Heart left ventricle (tissue), 16 donors: ENCODE data around the gene LY6G5B. TPM values are rescaled to one million over a fixed set of nuclear protein-coding genes. Genes with fewer than 3 reads are reported as not detected.

Source experiments
- ATAC-seq, 4 donors: fragments of 200-7000 bp; cut with Tn5 transposase; one replicate each; pipeline ENCODE4 v1.9.1; 2020 to 2022; ENCODE audit warnings: moderate library complexity in 4 of 4, mild to moderate bottlenecking in 3 of 4, moderate number of reproducible peaks in 1 of 4
- DNase-seq, 5 donors: peaks; one replicate each; pipeline ENCODE4 v3.0.0-alpha.2; 2020
- H3K27ac ChIP-seq, 12 donors: fragments of 200-600 bp; sonication (generic) in 4 of 12; one replicate each; pipeline versions ENCODE4 v1.5.0 to v1.8.0; 2016 to 2022; ENCODE audit warnings: mild to moderate bottlenecking in 2 of 12
- H3K27me3 ChIP-seq, 9 donors: fragments of 200-600 bp; sonication (generic) in 2 of 9; one replicate each; pipeline versions ENCODE4 v1.5.1 to v1.8.0; 2016 to 2022; ENCODE audit warnings: mild to moderate bottlenecking in 3 of 9
- H3K36me3 ChIP-seq, 9 donors: fragments of 200-600 bp; sonication (generic) in 2 of 9; one replicate each; pipeline versions ENCODE4 v1.5.0 to v1.8.0; 2018 to 2022; ENCODE audit warnings: mild to moderate bottlenecking in 2 of 9
- H3K4me1 ChIP-seq, 12 donors: fragments of 200-600 bp; sonication (generic) in 4 of 12; one replicate each; pipeline versions ENCODE4 v1.5.0 to v1.8.0; 2016 to 2022; ENCODE audit warnings: mild to moderate bottlenecking in 3 of 12
- H3K4me3 ChIP-seq, 12 donors: fragments of 200-600 bp; sonication (generic) in 4 of 12; one replicate each; pipeline versions ENCODE4 v1.5.0 to v1.8.0; 2017 to 2022; ENCODE audit warnings: mild to moderate bottlenecking in 9 of 12, moderate library complexity in 4 of 12
- H3K9me3 ChIP-seq, 12 donors: fragments of 200-600 bp; sonication (generic) in 4 of 12; one replicate each; pipeline versions ENCODE4 v1.5.0 to v1.8.0; 2016 to 2022; ENCODE audit warnings: mild to moderate bottlenecking in 1 of 12
- POLR2A ChIP-seq, 2 donors: fragments of 450-650 bp; IDR thresholded peaks; one replicate each; pipeline ENCODE4 v1.6.1; 2017; ENCODE audit warnings: antibody characterized with exemption in 2 of 2, mild to moderate bottlenecking in 2 of 2, moderate library complexity in 2 of 2
- WGBS, 4 donors: extraction: QIAGEN DNeasy Blood & Tissue Kit in 2 of 4; methylation state at CpG; one replicate each; pipeline versions ENCODE4 v1.1.5 to v1.1.7; 2013 to 2018; 5-methylcytosine and 5-hydroxymethylcytosine counted together
- intact Hi-C, 10 donors: fragments of 100-400 bp; cut with DNase I; formaldehyde crosslinking; loops; one replicate each; pipeline versions ENCODE4 v1.11.1 to v1.14.2; 2022
- polyA plus RNA-seq, 2 donors: library from polyadenylated mRNA; stranded (reverse); fragments of 200-250 nt; gene quantifications; one replicate each; pipeline ENCODE4 v1.2.3, GENCODE V29; 2013
- total RNA-seq, 9 donors: library from RNA; depleted of rRNA in 2 of 9; stranded (reverse); fragments of >200 nt in 2 of 9; fragmentation: NEBNext Ultra II Directional in 3 of 9; extraction: Animal tissue kit (Norgen Biotek cat#: 25700) in 3 of 9; gene quantifications; one replicate each; pipeline versions ENCODE4 v1.1.0 to v1.2.4, GENCODE V29; 2016 to 2023
- TF ChIP-seq, protein P1 (sequence below), 12 donors: fragments of 200-600 bp; sonication (generic) in 4 of 12; IDR thresholded peaks; one replicate each; pipeline versions ENCODE4 v1.5.0 to v1.8.0; 2018 to 2022; ENCODE audit warnings: antibody characterized with exemption in 12 of 12, mild to moderate bottlenecking in 5 of 12
- donor health status: ischemic (EF 13 %, LVEDD 7.1; RV severe dilation, severe dysfunction).
- donor health status: healthy with polysubstance abuse.
- donor health status: DM: no; HTN: yes; CAD: no.
- donor health status: DM: no; HTN: no; CAD: no.
- donor health status: ischemic (EF 25% LVEDD 6.9; RV normal size, moderate dysfunction).
- donor health status: ischemic (EF 25% LVEDD 5.7; RV mildly dilated, moderate dysfunction).
- donor health status: healthy.
- donor health status: DM: yes; HTN: yes; CAD: no.
- donor health status: ischemic (EF 35%, LVEDD 5.7; RV mildly dilated, moderate dysfunction).
- donor health status: nonischemic (EF 11% LVEDD 7.7; RV severe dilation, severe dysfunction).
- donor health status: DM: yes; HTN: yes; CAD: no.
- donor health status: PGD.
- donor health status: ischemic (EF 29% LVEDD 5.4; RV normal size, mild dysfunction).
- donor health status: nonischemic (EF 23%, LVEDD 6.1; RV moderate dilation, normal function).

LY6G5B gene
- total and polyA plus RNA-seq, 11 donors: 1.4 to 12.0 (median 4.6) TPM

DNA sequence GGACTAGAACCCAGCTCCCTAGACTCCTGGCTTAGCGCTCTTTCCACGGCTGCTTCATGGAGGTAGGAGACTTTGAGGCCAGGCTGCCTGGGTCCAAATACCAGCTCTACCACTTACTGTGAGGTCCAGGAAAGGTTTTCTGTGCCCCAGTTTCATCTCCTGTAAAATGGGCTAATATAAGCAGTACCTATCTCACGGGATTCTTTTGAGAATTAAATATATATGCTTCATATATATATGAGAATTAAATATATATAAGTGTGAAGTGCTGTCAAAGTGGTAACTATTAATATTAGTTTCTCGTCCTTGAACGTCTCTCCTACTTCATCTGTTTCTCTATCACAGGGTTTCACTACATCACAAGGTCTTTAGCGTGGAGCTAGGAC, 21.3 kb downstream of the LY6G5B start:
- intact Hi-C loops: no loop called here
- 89 to 94% (median 90%) methylated on average over 6 of the region's 6 CpGs for WGBS, 4 donors
- ATAC-seq (no peak), DNase-seq (no peak)
- H3K36me3 ChIP-seq: peaks cover 0 to 100% (median 100%) of the 10 kb centered on the region in 9 donors
- H3K27ac ChIP-seq: no peak overlapping the region
- peaks cover 0 to 5% (median 0%) of the 10 kb centered on the region in 12 donors for H3K4me1 ChIP-seq
- H3K27me3 ChIP-seq: no peaks in the 10 kb centered on the region
- H3K4me3 ChIP-seq: no peak overlapping the region
- TF ChIP-seq, protein P1, sequence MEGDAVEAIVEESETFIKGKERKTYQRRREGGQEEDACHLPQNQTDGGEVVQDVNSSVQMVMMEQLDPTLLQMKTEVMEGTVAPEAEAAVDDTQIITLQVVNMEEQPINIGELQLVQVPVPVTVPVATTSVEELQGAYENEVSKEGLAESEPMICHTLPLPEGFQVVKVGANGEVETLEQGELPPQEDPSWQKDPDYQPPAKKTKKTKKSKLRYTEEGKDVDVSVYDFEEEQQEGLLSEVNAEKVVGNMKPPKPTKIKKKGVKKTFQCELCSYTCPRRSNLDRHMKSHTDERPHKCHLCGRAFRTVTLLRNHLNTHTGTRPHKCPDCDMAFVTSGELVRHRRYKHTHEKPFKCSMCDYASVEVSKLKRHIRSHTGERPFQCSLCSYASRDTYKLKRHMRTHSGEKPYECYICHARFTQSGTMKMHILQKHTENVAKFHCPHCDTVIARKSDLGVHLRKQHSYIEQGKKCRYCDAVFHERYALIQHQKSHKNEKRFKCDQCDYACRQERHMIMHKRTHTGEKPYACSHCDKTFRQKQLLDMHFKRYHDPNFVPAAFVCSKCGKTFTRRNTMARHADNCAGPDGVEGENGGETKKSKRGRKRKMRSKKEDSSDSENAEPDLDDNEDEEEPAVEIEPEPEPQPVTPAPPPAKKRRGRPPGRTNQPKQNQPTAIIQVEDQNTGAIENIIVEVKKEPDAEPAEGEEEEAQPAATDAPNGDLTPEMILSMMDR (IDR thresholded peaks at IDR 0.05): no peak
- TF ChIP-seq POLR2A (IDR thresholded peaks at IDR 0.05): no peak
- no peaks in the 10 kb centered on the region for H3K9me3 ChIP-seq

DNA sequence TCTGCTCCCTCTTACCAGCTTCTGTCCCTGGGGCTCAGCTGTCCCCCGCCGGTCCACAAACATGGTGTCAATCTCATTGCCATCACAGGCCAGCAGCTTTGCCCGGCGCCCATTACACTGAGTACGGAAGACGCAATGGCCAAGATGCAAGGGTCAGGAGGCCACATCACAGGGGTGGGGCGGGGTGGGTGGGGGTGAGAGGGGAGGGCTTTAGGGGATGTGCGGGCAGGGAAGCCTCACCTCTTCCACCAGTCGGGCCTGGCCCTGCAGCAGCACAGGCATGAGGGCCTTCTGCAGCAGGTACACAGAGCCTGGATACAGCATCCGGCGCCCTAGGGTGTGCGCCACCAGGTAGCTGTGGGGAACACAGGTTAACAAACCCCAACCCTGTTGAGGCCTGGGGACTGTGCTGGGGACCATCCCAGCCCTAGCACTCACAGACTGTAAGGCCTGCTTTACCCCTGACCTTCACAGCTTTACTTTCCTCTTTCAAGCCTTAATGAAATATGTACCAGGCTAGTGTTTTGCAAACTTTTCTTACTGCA, 21.9 kb downstream of the LY6G5B start:
- intact Hi-C loops: no loop called here
- Histone ChIP-seq H3K4me3 (no peak overlapping the region), H3K36me3 (peaks cover 0 to 100% (median 100%) of the 10 kb centered on the region in 9 donors), H3K27ac (no peak overlapping the region), H3K4me1 (peaks cover 0 to 5% (median 0%) of the 10 kb centered on the region in 12 donors), H3K9me3 (no peaks in the 10 kb centered on the region), H3K27me3 (no peaks in the 10 kb centered on the region)
- DNase-seq: peak in 1 of 5 donors; percentile 30
- no peak for ATAC-seq
- TF ChIP-seq POLR2A (IDR thresholded peaks at IDR 0.05): no peak
- TF ChIP-seq, protein P1 (IDR thresholded peaks at IDR 0.05): no peak
- WGBS, 4 donors: 92 to 96% (median 95%) methylated on average over 6 to 12 of the region's 12 CpGs

DNA sequence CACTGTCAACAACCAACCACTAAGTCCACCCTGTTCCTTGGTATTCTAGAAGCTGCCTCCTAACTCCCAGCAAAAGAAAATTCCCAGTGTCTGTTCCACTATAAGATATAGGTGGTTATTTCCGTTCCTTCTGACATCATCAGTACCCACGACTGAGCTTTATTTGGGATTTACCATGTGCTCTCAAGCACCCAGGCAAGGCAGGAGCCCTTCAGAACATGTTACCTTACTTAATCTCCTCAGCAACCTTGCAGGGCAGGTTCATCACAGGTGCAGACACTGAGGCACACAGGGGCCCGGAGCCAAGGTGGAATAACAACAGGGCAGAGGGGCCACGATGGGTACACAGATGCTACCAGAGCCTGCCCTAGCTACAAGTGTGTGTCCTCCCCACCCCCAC, 22.6 kb downstream of the LY6G5B start:
- peaks cover 0 to 100% (median 99%) of the 10 kb centered on the region in 9 donors for H3K36me3 ChIP-seq
- H3K27me3 ChIP-seq: no peaks in the 10 kb centered on the region
- H3K27ac ChIP-seq: no peak overlapping the region
- intact Hi-C loops: no loop called here
- DNase-seq (peak in 1 of 5 donors; percentile 12), ATAC-seq (no peak)
- H3K4me3 ChIP-seq: no peak overlapping the region
- no peaks in the 10 kb centered on the region for H3K9me3 ChIP-seq
- peaks cover 0 to 5% (median 0%) of the 10 kb centered on the region in 12 donors for H3K4me1 ChIP-seq
- WGBS, 4 donors: 77 to 82% (median 79%) methylated on average over 4 of the region's 4 CpGs
- TF ChIP-seq POLR2A (IDR thresholded peaks at IDR 0.05): no peak
- TF ChIP-seq, protein P1 (IDR thresholded peaks at IDR 0.05): no peak

DNA sequence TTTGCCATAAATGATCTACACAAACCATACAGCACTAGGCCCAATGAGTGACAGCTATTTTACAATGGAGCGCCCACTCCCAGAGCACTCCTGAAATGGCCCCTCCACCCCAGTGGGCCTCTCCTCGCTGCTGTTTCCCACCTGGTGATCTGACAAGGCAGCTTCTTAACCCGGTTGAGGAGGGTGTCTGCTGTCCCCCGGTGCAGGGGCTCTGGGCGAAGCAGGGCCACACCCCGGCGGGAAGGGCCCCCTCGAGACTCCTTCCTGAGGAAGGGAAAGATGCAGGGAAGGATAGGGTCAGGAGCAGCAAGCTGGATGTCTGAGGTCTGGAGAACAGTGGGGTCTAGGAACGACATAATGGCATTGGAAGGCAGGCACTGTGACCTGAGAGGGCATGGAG, 23.1 kb downstream of the LY6G5B start:
- Histone ChIP-seq H3K27me3 (no peaks in the 10 kb centered on the region), H3K4me3 (no peak overlapping the region), H3K9me3 (no peaks in the 10 kb centered on the region), H3K36me3 (peaks cover 0 to 100% (median 96%) of the 10 kb centered on the region in 9 donors), H3K4me1 (peaks cover 0 to 8% (median 0%) of the 10 kb centered on the region in 12 donors), H3K27ac (no peak overlapping the region)
- ATAC-seq: no peak
- 80 to 90% (median 86%) methylated on average over 9 of the region's 9 CpGs for WGBS, 4 donors
- intact Hi-C loops: no loop called here
- no peak for TF ChIP-seq POLR2A (IDR thresholded peaks at IDR 0.05)
- TF ChIP-seq, protein P1 (IDR thresholded peaks at IDR 0.05): no peak
- DNase-seq: no peak
